Colonic mucosa (tissue), 4 donors: ENCODE results near the gene UBE2QL1. TPM values are rescaled to one million over a fixed set of nuclear protein-coding genes. Genes with fewer than 3 reads are reported as not detected.

Source experiments
- DNase-seq: peaks from one replicate; pipeline ENCODE4 v3.0.0-alpha.2; 2020
- H3K27ac ChIP-seq: fragments of 200-600 bp; one replicate; pipeline ENCODE4 v1.8.0; 2021
- H3K27me3 ChIP-seq: fragments of 200-600 bp; one replicate; pipeline ENCODE4 v1.8.0; 2021
- H3K36me3 ChIP-seq: fragments of 200-600 bp; one replicate; pipeline ENCODE4 v1.8.0; 2021
- H3K4me1 ChIP-seq: fragments of 200-600 bp; one replicate; pipeline ENCODE4 v1.8.0; 2021; ENCODE audit warnings: mild to moderate bottlenecking
- H3K4me3 ChIP-seq: fragments of 200-600 bp; one replicate; pipeline ENCODE4 v1.8.0; 2021
- H3K9ac ChIP-seq, 2 donors: one replicate each; pipeline ENCODE4 v1.7.0; 2013; ENCODE audit warnings: control low read depth in 2 of 2, low read depth in 2 of 2, low read length in 2 of 2
- H3K9me3 ChIP-seq: fragments of 200-600 bp; one replicate; pipeline ENCODE4 v1.8.0; 2021
- CTCF ChIP-seq: fragments of 200-600 bp; IDR thresholded peaks from one replicate; pipeline ENCODE4 v1.8.0; 2022; ENCODE audit warnings: antibody characterized with exemption, mild to moderate bottlenecking
- intact Hi-C: fragments of 100-400 bp; cut with DNase I; formaldehyde crosslinking; loops from one replicate; pipeline ENCODE4 v1.14.1; 2022
- total RNA-seq, 2 donors: library from RNA; stranded (reverse); fragmentation: NEBNext Ultra II Directional in 1 of 2; extraction: Animal tissue kit (Norgen Biotek cat#: 25700) in 1 of 2; gene quantifications; one replicate each; pipeline ENCODE4 v1.2.1, GENCODE V29; 2021
- donor health status: healthy.
- donor health status: DM: no; HTN: no; CAD: no.
- donor health status: DM: no; HTN: no; CAD: no.

UBE2QL1 gene
- total RNA-seq, 2 donors from 2014 or later, result 0.12 to 0.35 TPM

DNA sequence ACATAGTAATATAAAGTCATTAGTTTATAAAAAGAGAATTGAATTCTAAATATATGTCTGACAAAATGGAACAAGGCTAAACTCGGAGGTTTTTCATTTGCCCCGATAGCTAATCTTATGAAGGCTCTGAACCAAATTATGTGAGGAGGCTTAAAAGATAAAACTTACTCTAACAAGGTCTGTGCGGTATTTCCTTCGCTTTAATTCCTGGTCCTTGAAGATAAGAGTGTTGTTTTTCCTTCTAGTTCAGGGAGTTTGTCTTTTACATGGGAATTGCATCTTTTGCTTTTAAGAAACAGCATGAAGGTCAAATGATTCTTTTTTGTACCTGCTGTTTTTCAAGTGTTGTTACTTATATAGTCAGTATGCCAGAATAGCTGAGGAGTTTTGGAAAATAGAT is 68.2 kb downstream of the UBE2QL1 start:
- Histone ChIP-seq H3K4me1 (no peaks in the 10 kb centered on the region), H3K9me3 (no peaks in the 10 kb centered on the region), H3K27ac (no peak overlapping the region), H3K36me3 (no peaks in the 10 kb centered on the region), H3K9ac (no peak overlapping the region), H3K27me3 (no peaks in the 10 kb centered on the region), H3K4me3 (no peak overlapping the region)
- intact Hi-C loops, result no loop called here
- TF ChIP-seq CTCF, result no peak
- DNase-seq, result no peak

- H3K4me3 ChIP-seq, result no peak overlapping the region
- H3K9ac ChIP-seq, result no peak overlapping the region
- no peak for TF ChIP-seq CTCF
- H3K4me1 ChIP-seq, result no peaks in the 10 kb centered on the region
- no peaks in the 10 kb centered on the region for H3K27me3 ChIP-seq
- no peak for DNase-seq
- intact Hi-C loops, result no loop called here
- H3K27ac ChIP-seq, result no peak overlapping the region
- H3K9me3 ChIP-seq, result no peaks in the 10 kb centered on the region
- H3K36me3 ChIP-seq, result no peaks in the 10 kb centered on the region
These were observed 68.9 kb downstream of the UBE2QL1 start for GRCh38 chr5:6517510-6517909.

- TF ChIP-seq CTCF, result no peak
- H3K4me1 ChIP-seq, result no peaks in the 10 kb centered on the region
- H3K27ac ChIP-seq, result no peak overlapping the region
- H3K36me3 ChIP-seq, result no peaks in the 10 kb centered on the region
- H3K9ac ChIP-seq, result no peak overlapping the region
- no peaks in the 10 kb centered on the region for H3K27me3 ChIP-seq
- intact Hi-C loops, result no loop called here
- no peaks in the 10 kb centered on the region for H3K9me3 ChIP-seq
- no peak for DNase-seq
- no peak overlapping the region for H3K4me3 ChIP-seq
These were observed 69.8 kb downstream of the UBE2QL1 start for GRCh38 chr5:6518298-6519057.

GRCh38 chr5:6520201-6520600 is 71.5 kb downstream of the UBE2QL1 start:
- no peak overlapping the region for H3K4me3 ChIP-seq
- no peak overlapping the region for H3K27ac ChIP-seq
- H3K27me3 ChIP-seq, result no peaks in the 10 kb centered on the region
- H3K36me3 ChIP-seq, result no peaks in the 10 kb centered on the region
- no peak overlapping the region for H3K9ac ChIP-seq
- no peaks in the 10 kb centered on the region for H3K4me1 ChIP-seq
- no peak for DNase-seq
- no peaks in the 10 kb centered on the region for H3K9me3 ChIP-seq
- no peak for TF ChIP-seq CTCF
- intact Hi-C loops, result no loop called here

- no peak overlapping the region for H3K4me3 ChIP-seq
- no peak for DNase-seq
- intact Hi-C loops, result no loop called here
- H3K9ac ChIP-seq, result no peak overlapping the region
- no peaks in the 10 kb centered on the region for H3K36me3 ChIP-seq
- TF ChIP-seq CTCF, result no peak
- no peak overlapping the region for H3K27ac ChIP-seq
- no peaks in the 10 kb centered on the region for H3K4me1 ChIP-seq
- no peaks in the 10 kb centered on the region for H3K27me3 ChIP-seq
- no peaks in the 10 kb centered on the region for H3K9me3 ChIP-seq
These were observed 73.7 kb downstream of the UBE2QL1 start for GRCh38 chr5:6522331-6522730.
